H9 (cell line): ENCODE data around the gene DIP2C. TPM values are rescaled to one million over a fixed set of nuclear protein-coding genes. Genes with fewer than 3 reads are reported as not detected.

Experiments
- DNase-seq: peaks from one replicate; pipeline ENCODE4 v3.0.0-alpha.2; 2017
- H2AFZ ChIP-seq: one replicate; pipeline ENCODE4 v1.6.1; 2013; ENCODE audit warnings: mild to moderate bottlenecking, low read length, control low read depth, moderate library complexity
- H2AK5ac ChIP-seq: 2 replicates; pipeline ENCODE4 v1.6.1; 2013; ENCODE audit warnings: low read length, control low read depth, mixed read lengths; ENCODE audit not compliant: insufficient read length
- H2BK120ac ChIP-seq: one replicate; pipeline ENCODE4 v1.6.1; 2013; ENCODE audit warnings: low read depth, mild to moderate bottlenecking, low read length, control low read depth, inconsistent platforms; ENCODE audit not compliant: poor library complexity, severe bottlenecking
- H2BK12ac ChIP-seq: 2 replicates; pipeline ENCODE4 v1.6.1; 2013; ENCODE audit warnings: low read length, control low read depth, mixed read lengths, low read depth; ENCODE audit not compliant: insufficient read length
- H2BK15ac ChIP-seq: 2 replicates; pipeline ENCODE4 v1.6.1; 2013; ENCODE audit warnings: low read depth, low read length, control low read depth
- H2BK20ac ChIP-seq: one replicate; pipeline ENCODE4 v1.6.1; 2013; ENCODE audit warnings: low read depth, mild to moderate bottlenecking, low read length, control low read depth, inconsistent platforms; ENCODE audit not compliant: poor library complexity, severe bottlenecking
- H2BK5ac ChIP-seq: 2 replicates; pipeline ENCODE4 v1.6.1; 2013; ENCODE audit warnings: low read length, control low read depth, mixed read lengths; ENCODE audit not compliant: insufficient read length
- H3K14ac ChIP-seq: 2 replicates; pipeline ENCODE4 v1.6.1; 2013; ENCODE audit warnings: low read length, control low read depth; ENCODE audit not compliant: insufficient read depth
- H3K18ac ChIP-seq: 2 replicates; pipeline ENCODE4 v1.6.1; 2013; ENCODE audit warnings: low read depth, mild to moderate bottlenecking, mixed read lengths, low read length, control low read depth; ENCODE audit not compliant: insufficient read length
- H3K23ac ChIP-seq: 2 replicates; pipeline ENCODE4 v1.6.1; 2013; ENCODE audit warnings: low read length, control low read depth, mixed read lengths, low read depth; ENCODE audit not compliant: insufficient read length
- H3K23me2 ChIP-seq: 2 replicates; pipeline ENCODE4 v1.6.1; 2013; ENCODE audit warnings: low read depth, mild to moderate bottlenecking, mixed read lengths, low read length, control low read depth; ENCODE audit not compliant: insufficient read length, poor library complexity, severe bottlenecking
- H3K27ac ChIP-seq: 2 replicates; pipeline ENCODE4 v1.5.1; 2013; ENCODE audit warnings: low read length, control low read depth, mixed read lengths, low read depth; ENCODE audit not compliant: insufficient read length
- H3K27me3 ChIP-seq: 2 replicates; pipeline ENCODE4 v1.6.1; 2013; ENCODE audit warnings: low read length, control low read depth, inconsistent platforms; ENCODE audit not compliant: insufficient read depth
- H3K4ac ChIP-seq: 2 replicates; pipeline ENCODE4 v1.6.1; 2013; ENCODE audit warnings: low read depth, mild to moderate bottlenecking, control low read depth, inconsistent platforms, low read length, moderate library complexity
- H3K4me1 ChIP-seq: 2 replicates; pipeline ENCODE4 v1.6.1; 2013; ENCODE audit warnings: low read length, control low read depth, inconsistent platforms; ENCODE audit not compliant: insufficient read depth
- H3K4me2 ChIP-seq: 2 replicates; pipeline ENCODE4 v1.6.1; 2013; ENCODE audit warnings: low read length, control low read depth, mixed read lengths; ENCODE audit not compliant: insufficient read length, insufficient read depth
- H3K56ac ChIP-seq: 2 replicates; pipeline ENCODE4 v1.6.1; 2013; ENCODE audit warnings: low read depth, mild to moderate bottlenecking, mixed read lengths, low read length, control low read depth; ENCODE audit not compliant: insufficient read length
- H3K79me1 ChIP-seq: 2 replicates; pipeline ENCODE4 v1.6.1; 2013; ENCODE audit warnings: low read depth, mild to moderate bottlenecking, moderate library complexity, low read length, control low read depth, inconsistent platforms; ENCODE audit not compliant: insufficient read depth, poor library complexity, severe bottlenecking
- H3K79me2 ChIP-seq: 2 replicates; pipeline ENCODE4 v1.6.1; 2013; ENCODE audit warnings: low read length, control low read depth, inconsistent platforms; ENCODE audit not compliant: insufficient read depth
- H3K9ac ChIP-seq: 2 replicates; pipeline ENCODE4 v1.6.1; 2013; ENCODE audit warnings: low read length, control low read depth, mixed read lengths; ENCODE audit not compliant: insufficient read length; ENCODE audit errors: extremely low read depth
- H3K9me3 ChIP-seq: one replicate; pipeline ENCODE4 v1.6.1; 2013; ENCODE audit warnings: low read depth, low read length, inconsistent platforms; ENCODE audit not compliant: control insufficient read depth
- H3T11ph ChIP-seq: one replicate; pipeline ENCODE4 v1.6.1; 2013; ENCODE audit warnings: mild to moderate bottlenecking, low read length, control low read depth, inconsistent platforms
- H4K20me1 ChIP-seq: one replicate; pipeline ENCODE4 v1.6.1; 2013; ENCODE audit not compliant: control insufficient read depth, insufficient read length, insufficient read depth
- H4K5ac ChIP-seq: 2 replicates; pipeline ENCODE4 v1.6.1; 2013; ENCODE audit warnings: low read depth, mild to moderate bottlenecking, mixed read lengths, low read length, control low read depth; ENCODE audit not compliant: insufficient read length
- H4K8ac ChIP-seq: replicated peaks from 2 replicates; pipeline ENCODE4 v1.6.1; 2013; ENCODE audit warnings: low read length, control low read depth, mixed read lengths, low read depth; ENCODE audit not compliant: insufficient read length
- H4K91ac ChIP-seq: 2 replicates; pipeline ENCODE4 v1.6.1; 2013; ENCODE audit warnings: low read depth, mild to moderate bottlenecking, moderate library complexity, mixed read lengths, low read length, control low read depth; ENCODE audit not compliant: insufficient read length
- H3K27ac Mint-ChIP-seq, 3 experiments: 2 replicates in 2 of 3; 3 replicates in 1 of 3; pipeline ENCODE4 v1.8.0; 2020 to 2021; ENCODE audit warnings: mixed read lengths in 3 of 3, mild to moderate bottlenecking in 1 of 3, moderate library complexity in 1 of 3
- H3K27me3 Mint-ChIP-seq: 2 replicates; pipeline ENCODE4 v1.8.0; 2021; ENCODE audit warnings: low read depth, mild to moderate bottlenecking, moderate library complexity, mixed read lengths
- H3K36me3 Mint-ChIP-seq, 3 experiments: 2 replicates in 2 of 3; 3 replicates in 1 of 3; pipeline ENCODE4 v1.8.0; 2020 to 2021; ENCODE audit warnings: low read depth in 3 of 3, mixed read lengths in 3 of 3; ENCODE audit not compliant: insufficient read depth in 1 of 3
- H3K4me1 Mint-ChIP-seq, 2 experiments: 2 replicates each; pipeline ENCODE4 v1.8.0; 2020; ENCODE audit warnings: mixed read lengths in 2 of 2
- H3K4me3 Mint-ChIP-seq, 2 experiments: 2 replicates in 1 of 2; 3 replicates in 1 of 2; pipeline ENCODE4 v1.8.0; 2020 to 2021; ENCODE audit warnings: mild to moderate bottlenecking in 2 of 2, mixed read lengths in 2 of 2, moderate library complexity in 1 of 2
- H3K9me3 Mint-ChIP-seq, 2 experiments: 2 replicates in 1 of 2; 3 replicates in 1 of 2; pipeline ENCODE4 v1.8.0; 2020; ENCODE audit warnings: mild to moderate bottlenecking in 2 of 2, mixed read lengths in 2 of 2, moderate library complexity in 1 of 2
- CTCF ChIP-seq: fragments of 200-600 bp; sonication (generic); conservative IDR thresholded peaks from 3 replicates; pipeline ENCODE4 v1.8.0; 2021; ENCODE audit warnings: antibody characterized with exemption, mild to moderate bottlenecking
- WGBS: extraction: QIAGEN DNeasy Blood & Tissue Kit; methylation state at CpG from one replicate; pipeline ENCODE4 v1.1.7; 2013; ENCODE audit warnings: missing lambda C conversion rate, low lambda C conversion rate, mixed read lengths; ENCODE audit not compliant: insufficient read length; ENCODE audit errors: extremely low coverage; 5-methylcytosine and 5-hydroxymethylcytosine counted together
- long read RNA-seq: library from polyadenylated mRNA; unstranded; transcript quantifications from one replicate; pipeline ENCODE4 v2.0.0, GENCODE V29; 2020
- total RNA-seq: library from RNA; stranded (reverse); gene quantifications from 2 replicates; pipeline ENCODE4 v1.2.1, GENCODE V29; 2021

The DIP2C gene
- total RNA-seq: 7.6 and 7.9 TPM in 2 replicates
- long read RNA-seq, full-length matches to known transcripts: 1 of 9 reads
- long read RNA-seq, partial matches to known transcripts: 5 of 9 reads
- long read RNA-seq, other reads (novel, unspliced or antisense): 3 of 9 reads

- H2BK20ac ChIP-seq: no peak within 1 kb of the TSS
- Mint-ChIP-seq H3K27ac (no peak within 1 kb of the TSS; a peak in 1 of 7 replicates), H3K9me3 (peaks cover 0 to 2% of the 10 kb centered on the region in 2 experiments; a peak in 1 of 5 replicates), H3K27me3 (peaks cover 53% of the 10 kb centered on the region), H3K4me3 (peak within 1 kb of the TSS; percentile 69 to 85), H3K36me3 (peaks cover 0 to 6% (median 0%) of the 10 kb centered on the region in 3 experiments; a peak in 3 of 7 replicates), H3K4me1 (peaks cover 14 to 20% of the 10 kb centered on the region in 2 experiments)
- no peak within 1 kb of the TSS for H2BK5ac ChIP-seq
- H3K14ac ChIP-seq: peak within 1 kb of the TSS; percentile 58
- H3K4ac ChIP-seq: no peak within 1 kb of the TSS
- WGBS: no CpG with 5 or more reads among the region's 137 CpGs
- H3K56ac ChIP-seq: no peak within 1 kb of the TSS
- no peak within 1 kb of the TSS for H2BK15ac ChIP-seq
- H2BK120ac ChIP-seq: no peak within 1 kb of the TSS
- DNase-seq: peak; percentile 65
- H3K79me1 ChIP-seq: no peaks in the 10 kb centered on the region
- H4K8ac ChIP-seq: no peak within 1 kb of the TSS
- no peaks in the 10 kb centered on the region; the same call in 1 of the 2 replicates for H3K27me3 ChIP-seq
- no peak within 1 kb of the TSS for H4K5ac ChIP-seq
- H4K91ac ChIP-seq: no peak within 1 kb of the TSS
- H3K27ac ChIP-seq: no peak within 1 kb of the TSS
- H2AFZ ChIP-seq: no peak within 1 kb of the TSS
- no peak for TF ChIP-seq CTCF
- peaks cover 1% of the 10 kb centered on the region; the same call in 1 of the 2 replicates for H3K79me2 ChIP-seq
- no peak within 1 kb of the TSS for H3K18ac ChIP-seq
- H4K20me1 ChIP-seq: no peaks in the 10 kb centered on the region
- peak within 1 kb of the TSS; percentile 81 for H3K4me2 ChIP-seq
- H2BK12ac ChIP-seq: no peak within 1 kb of the TSS
- H2AK5ac ChIP-seq: no peak within 1 kb of the TSS
- no peaks in the 10 kb centered on the region for H3K4me1 ChIP-seq
- H3K9me3 ChIP-seq: no peaks in the 10 kb centered on the region
- no peak within 1 kb of the TSS for H3T11ph ChIP-seq
- H3K9ac ChIP-seq: peak within 1 kb of the TSS; percentile 2
- no peak within 1 kb of the TSS for H3K23ac ChIP-seq
- peaks cover 9% of the 10 kb centered on the region for H3K23me2 ChIP-seq
These were observed at the start of gene DIP2C for GRCh38 chr10:689452-690371. Gene DIP2C (minus strand): TSS chr10:689668. CDS start chr10:689578, 90 bp downstream.
